COR-L47 (cell line): ENCODE results near the gene NIN.

Experiments
- DNase-seq: peaks from one replicate; lab custom pipeline; 2025; lab: John Stamatoyannopoulos, UW

Gene NIN

DNA sequence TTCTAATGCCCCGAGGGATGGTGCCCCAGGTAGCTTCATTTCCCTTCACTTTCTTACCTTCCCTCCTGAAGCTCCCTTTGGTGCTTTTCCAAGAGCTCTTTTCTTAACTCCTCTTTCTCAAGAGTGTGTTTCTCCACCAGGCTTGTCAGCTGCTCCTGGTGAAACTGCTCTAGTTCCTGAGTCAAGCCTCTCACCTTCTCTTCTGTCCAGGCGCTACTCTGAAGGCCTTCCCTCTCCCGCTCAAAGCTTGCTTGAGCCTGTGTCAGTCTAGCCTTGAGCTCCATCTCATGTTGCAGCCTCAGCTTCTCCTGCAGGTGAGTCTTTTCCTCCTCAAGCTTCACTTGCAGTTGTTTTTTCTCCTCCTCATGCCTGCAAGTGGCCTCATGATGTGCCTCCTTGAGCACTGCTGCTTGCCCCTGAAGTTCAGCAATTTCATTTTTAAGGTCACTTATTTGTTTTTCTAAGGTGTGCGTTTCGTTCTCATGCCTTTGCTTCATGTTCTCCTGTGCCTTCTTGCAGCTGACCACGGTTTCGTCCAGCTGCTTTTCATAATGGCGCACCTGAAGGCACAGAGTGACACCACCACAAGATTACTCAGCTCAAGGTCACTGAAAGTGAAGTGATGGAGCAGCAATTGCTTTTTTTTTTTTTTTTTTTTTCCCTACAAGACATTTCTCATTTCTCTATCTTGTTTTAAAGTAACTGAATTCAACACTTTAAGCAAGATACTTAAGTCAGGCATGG, 71.0 kb downstream of the NIN start:
- no peak for DNase-seq

DNA sequence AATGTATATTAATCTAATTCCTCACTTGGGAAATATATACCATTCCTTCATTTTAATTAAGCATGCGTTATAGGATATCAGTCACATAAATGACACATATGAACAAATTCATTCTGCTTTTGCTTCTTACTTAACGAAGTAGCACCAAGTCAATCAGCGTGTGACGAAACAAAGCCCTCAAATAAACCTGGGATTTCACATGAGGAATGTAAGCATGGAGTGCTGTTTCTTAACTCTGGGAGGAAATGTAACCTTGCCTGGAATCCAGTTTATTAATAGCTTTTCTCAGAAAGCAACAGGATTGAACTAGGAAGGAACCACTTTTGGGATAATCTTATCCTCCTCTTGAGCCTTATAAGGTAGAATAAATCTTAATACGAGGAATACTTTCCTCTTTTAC, 72.0 kb downstream of the NIN start:
- DNase-seq: no peak

GRCh38 chr14:50758305-50758704, 72.7 kb downstream of the NIN start:
- DNase-seq: no peak

DNA sequence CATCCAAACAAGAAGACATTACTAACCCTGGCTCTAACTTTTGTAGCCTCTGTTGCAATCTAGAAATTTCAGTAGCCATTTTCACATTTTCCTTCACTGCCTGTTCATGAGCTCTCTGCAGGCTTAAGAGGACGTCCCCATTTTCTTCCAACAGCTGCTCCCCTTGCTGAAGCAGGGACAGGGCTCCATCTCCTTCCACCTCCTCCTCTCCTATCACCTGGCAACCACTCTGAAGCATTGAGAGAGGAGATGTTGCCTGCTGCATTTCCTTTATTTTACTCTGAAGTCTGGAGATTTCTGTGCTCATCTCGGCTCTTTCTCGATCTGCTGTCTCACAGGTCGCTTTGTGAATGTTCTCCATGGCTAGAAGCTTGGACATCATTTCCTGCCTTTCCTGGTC, 73.3 kb downstream of the NIN start:
- no peak for DNase-seq

DNA sequence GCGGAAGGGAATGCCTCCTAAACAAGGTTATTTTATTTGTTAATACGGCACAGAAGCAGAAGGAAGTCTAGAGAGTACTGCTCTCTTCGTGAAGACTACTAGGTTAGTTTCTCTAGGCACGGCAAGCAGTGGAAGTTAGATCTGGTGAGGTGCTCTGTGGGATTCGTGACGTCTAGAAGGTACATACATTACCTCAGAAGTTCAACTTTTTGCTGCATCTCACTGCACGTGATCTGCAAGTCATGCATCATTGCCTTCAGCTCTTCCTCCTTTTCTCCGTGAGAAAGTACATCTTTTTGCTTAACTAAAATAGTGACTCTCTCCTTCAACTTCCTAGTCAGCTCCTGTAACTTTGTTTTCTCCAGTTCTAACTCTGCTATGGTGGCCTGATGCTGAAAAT, 74.7 kb downstream of the NIN start:
- DNase-seq: no peak

- no peak for DNase-seq
These were observed 80.6 kb downstream of the NIN start for GRCh38 chr14:50750323-50750722.

GRCh38 chr14:50745401-50746058, 85.4 kb downstream of the NIN start:
- DNase-seq: no peak

- no peak for DNase-seq
These were observed 86.7 kb downstream of the NIN start for GRCh38 chr14:50744231-50744630.

- DNase-seq: no peak
These were observed 89.4 kb downstream of the NIN start for GRCh38 chr14:50741567-50741966.

DNA sequence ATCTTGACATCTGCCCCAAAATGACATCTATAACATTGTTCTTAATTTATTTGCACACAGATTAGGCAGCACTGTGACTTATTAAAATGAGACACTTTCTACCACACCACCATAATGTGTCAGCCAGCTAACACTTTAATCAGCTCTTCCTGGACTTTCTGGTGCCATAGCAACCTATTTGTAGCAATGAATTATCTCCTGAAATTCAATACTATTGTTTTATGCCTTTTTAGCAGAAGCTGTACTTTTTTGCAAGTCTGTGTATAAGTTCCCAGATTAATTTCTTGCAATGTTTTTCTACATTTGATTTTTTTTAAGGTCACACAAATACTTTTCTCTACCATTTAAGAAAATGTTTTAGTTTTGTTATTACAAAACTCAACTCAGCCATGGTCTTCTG, 90.1 kb downstream of the NIN start:
- no peak for DNase-seq

DNA sequence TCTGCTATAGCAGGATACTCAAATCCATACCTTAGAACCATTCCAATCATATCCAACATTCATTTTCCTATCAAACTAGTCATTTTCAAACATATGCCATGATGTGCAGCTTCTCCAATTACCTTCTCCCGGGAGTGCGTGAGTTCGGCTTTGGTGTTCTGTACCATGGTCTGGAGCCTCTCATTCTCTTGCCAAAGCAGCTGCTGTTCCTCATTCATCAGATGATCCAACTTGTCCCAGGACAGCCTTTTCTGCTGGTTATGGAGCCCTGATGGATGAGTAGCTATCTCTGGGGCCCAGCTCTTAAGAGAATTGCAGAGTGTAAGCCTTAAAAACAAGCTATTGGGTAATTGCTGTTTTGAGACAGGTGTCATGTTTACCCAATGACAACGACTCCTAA, 91.8 kb downstream of the NIN start:
- no peak for DNase-seq

GRCh38 chr14:50736932-50737419, 94.0 kb downstream of the NIN start:
- no peak for DNase-seq

GRCh38 chr14:50734950-50735695, 95.8 kb downstream of the NIN start:
- DNase-seq: no peak

DNA sequence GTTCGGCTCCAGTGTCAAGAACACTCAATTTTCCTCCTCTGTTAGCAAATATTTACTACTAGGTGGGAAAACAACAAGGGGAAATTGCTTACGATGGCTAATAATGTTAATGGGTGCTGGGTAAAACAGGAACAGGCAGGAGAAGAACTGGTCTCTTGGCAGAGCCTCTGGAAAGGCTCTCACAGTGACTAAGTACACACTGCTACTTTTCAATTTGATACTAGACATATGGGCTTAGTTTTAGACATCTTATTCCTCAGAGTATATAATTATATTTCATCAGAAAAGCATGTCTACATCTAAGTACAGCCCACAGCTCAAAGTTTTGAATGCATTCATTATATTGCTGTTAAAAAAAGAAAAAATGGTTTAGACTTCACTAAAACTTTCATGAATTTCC, 97.5 kb downstream of the NIN start:
- no peak for DNase-seq

DNA sequence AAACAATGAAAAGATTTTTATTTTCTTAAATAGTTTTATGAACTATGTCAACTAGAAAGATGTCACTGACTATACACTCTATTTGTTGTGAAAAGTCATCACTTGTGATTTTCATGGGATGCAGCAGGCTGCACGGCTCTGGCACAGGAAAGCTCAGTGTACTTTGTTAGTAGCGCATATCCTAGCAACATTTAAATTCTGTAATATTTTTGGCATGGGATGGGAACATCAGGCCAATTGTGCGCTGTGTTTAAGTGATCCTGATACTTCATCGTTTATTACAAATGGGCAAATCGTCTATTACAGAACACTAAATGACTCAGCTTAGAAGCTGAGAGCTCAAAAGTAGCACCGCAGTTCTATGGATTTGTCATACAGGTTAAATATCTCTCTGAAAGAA, 102.1 kb downstream of the NIN start:
- no peak for DNase-seq

GRCh38 chr14:50726372-50727107, 104.4 kb downstream of the NIN start:
- DNase-seq: no peak

GRCh38 chr14:50725761-50726160, 105.2 kb downstream of the NIN start:
- no peak for DNase-seq

GRCh38 chr14:50719911-50720759, 110.8 kb downstream of the NIN start:
- DNase-seq: no peak

GRCh38 chr14:50718949-50719348, 112.0 kb downstream of the NIN start:
- DNase-seq: no peak

DNA sequence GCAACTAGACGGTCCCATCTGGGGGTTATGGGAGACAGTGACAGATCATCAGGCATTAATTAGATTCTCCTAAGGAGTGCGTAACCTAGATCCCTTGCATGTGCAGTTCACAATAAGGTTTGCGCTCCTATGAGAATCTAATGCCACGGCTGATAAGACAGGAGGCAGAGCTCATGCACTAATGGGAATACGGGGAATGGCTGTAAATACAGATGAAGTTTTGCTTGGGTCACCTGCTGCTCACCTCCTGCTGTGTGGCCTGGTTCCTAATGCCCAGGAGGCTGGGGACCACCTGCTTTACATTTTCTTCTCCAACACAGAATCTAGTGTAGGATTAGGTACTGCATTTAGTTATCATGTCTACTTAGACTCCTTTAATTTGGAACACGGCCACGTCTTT, 113.2 kb downstream of the NIN start:
- DNase-seq: no peak

DNA sequence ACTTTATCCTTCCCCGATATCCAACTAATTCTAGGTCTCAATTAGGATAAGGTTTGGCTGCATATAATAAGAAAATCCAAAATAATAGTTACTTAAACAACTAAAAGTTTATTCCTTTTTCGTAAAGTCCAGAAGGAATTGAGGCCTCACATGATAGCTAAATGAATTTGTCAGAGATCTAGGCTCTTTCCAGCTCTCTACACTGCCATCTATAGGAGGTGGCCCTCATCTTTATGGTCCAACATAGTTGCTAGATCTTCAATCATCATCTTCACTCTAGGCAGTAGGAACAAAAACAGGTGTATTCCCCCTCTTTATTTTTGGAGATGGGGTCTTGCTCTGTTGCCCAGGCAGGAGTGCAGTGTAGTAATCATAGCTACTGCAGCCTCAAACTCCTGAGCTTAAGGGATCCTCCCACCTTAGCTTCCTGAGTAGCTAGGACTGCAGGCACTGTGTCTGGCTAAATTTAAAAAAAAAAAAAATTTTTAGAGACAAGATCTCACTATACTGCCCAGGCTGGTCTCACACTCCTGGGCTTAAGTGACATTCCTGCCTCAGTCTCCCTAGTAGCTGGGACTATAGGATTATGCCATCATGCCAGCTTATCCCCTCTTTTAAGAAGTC, 116.4 kb downstream of the NIN start:
- no peak for DNase-seq
